KG1 (cell line): ENCODE data around the gene ABCA10.

Experiments used
- DNase-seq: peaks from one replicate; lab custom pipeline; 2025; lab: John Stamatoyannopoulos, UW

Gene ABCA10

GRCh38 chr17:69164206-69164605 lies 64.4 kb downstream of the ABCA10 start:
- no peak for DNase-seq

- no peak for DNase-seq
Observed at GRCh38 chr17:69159418-69159817, 69.2 kb downstream of the ABCA10 start.

DNA sequence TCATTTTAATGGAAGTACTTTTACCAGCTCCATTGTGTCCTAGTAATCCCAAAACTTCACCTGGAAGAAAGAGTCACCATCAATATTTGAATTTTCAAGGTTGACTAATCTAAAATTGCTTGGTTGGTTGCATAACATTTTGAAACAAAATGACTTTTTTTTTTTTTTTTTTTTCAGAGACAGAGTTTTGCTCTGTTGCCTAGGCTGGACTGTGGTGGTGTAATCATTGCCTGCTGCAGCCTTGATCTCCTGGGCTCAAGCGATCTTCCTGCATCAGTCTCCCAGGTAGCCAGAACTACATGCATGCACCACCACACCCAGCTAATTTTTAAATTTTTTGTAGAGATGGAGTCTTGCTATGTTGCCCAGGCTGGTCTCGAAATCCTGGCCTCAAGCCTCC lies 74.4 kb downstream of the ABCA10 start:
- no peak for DNase-seq

DNA sequence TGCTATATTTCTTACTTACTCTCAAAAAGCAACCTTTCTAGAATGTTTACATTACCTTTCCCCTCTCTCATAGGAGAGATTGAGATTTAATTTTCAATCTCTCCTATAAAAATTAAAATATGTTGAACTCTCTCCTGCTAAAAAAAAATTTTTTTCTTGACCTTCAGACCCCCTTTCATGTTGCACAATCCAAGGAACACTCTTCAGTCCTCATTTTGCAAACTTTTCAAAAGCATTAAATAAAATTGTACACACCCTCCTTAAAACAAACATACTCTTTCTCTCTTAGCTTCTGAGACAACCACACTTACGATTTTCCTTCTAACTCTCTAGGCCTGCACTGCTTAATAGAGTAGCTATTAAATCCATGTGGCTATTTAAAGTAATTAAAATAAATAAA lies 78.3 kb downstream of the ABCA10 start:
- no peak for DNase-seq

GRCh38 chr17:69147460-69147859 lies 81.2 kb downstream of the ABCA10 start:
- no peak for DNase-seq

DNA sequence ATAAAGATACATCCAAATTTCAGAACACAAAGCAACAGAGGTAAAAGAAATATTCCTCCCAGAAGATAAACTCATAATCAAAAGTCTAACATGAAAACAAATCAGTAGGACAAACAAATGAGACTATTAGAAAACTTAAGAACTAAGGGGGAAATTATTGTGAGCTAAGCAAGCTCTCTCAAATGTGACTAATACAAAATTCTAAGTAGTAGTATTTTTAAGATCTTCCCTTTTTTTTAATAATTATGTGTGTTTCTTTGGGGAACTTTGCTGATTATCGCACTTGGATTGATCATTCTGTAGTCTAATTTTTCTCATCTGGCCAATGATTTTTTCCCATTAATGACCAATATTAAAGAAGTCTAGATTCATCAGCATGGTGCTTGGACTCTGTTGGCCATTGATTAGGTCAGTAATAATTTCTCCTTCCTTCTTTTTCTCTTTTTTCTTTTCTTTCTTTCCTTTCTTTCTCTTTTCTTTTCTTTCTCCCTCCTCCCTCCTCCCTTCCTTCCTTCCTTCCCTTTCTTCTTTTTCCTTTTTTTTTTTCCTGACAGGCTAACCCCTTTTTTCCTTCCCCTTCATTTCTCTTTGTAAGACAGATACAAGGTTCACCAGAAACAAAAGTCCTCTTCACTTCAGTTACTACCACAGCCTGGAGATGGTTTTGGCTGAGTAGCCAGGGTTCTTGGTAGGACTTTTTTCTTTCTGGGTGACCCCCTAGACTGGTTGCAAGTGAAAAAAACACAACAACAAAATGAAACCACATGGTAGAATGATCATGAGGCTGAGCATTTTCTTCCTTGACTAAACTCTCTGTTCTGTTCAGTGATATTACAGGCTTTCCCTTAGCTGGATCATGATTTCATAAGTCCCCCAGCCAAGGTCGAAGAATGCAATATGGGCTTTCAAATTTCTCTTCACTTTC lies 84.0 kb downstream of the ABCA10 start:
- no peak for DNase-seq

DNA sequence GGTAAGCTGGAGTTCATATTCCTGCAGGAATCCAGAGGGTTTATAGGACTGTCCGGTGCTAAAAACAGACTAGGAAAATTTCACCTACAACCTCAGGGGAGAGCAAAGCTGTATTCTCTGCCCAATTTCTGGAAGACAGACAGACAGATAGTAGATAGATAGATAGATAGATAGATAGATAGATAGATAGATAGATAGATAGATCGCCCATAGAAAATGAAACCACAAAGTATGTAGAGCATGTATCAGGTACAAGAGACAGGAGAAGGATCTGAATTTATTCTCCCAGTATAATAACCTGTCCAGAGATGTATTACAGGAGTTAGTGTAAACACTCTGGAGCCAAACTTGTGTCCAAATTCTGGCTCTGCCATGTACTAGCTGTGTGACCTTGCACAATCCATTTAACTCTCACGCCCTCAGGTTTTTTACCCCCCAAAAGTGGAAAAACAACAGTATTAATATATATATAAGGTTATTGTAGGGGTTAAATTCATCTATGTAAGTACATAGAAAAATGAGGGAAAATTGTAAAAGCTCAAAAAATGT lies 84.9 kb downstream of the ABCA10 start:
- DNase-seq = no peak

- DNase-seq = no peak
Observed at GRCh38 chr17:69143151-69143550, 85.5 kb downstream of the ABCA10 start.

DNA sequence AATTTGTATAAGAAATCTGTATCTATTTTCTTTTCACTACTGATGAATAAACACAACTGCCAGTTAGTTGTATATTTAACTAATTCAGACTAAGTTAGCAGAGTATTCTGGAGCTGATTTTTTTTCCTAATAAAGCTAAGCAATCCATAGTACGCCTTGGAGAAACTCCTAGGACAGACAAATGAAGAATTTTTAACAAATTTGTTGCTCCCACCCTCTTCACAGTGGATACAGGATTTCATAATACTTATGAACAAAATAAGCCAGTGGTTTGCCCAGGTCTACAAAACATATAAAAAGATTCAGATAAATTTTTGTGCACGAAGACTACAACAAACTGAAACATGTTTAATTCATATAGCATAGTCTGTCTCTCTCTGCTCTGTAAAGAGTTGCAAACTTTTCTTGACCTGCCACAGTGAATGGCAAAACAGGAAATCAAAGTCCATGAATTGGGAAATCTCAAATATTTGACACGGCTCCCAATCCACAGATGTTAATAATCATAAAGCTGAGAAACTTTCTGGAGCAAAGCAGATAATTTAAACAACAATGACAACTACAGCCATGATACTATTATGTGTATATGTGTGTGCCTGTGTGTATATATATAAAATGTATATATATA lies 86.3 kb downstream of the ABCA10 start:
- DNase-seq = no peak

GRCh38 chr17:69141431-69142174 lies 87.0 kb downstream of the ABCA10 start, which contains the start of gene ABCA6:
Gene ABCA6, minus strand, starts transcription at chr17:69141895. Its CDS starts 1,192 bp downstream, at chr17:69140703.
- DNase-seq = no peak

- DNase-seq = no peak
Observed at GRCh38 chr17:69134112-69134511, 94.5 kb downstream of the ABCA10 start.

GRCh38 chr17:69130627-69131296 lies 97.9 kb downstream of the ABCA10 start:
- no peak for DNase-seq

GRCh38 chr17:69123626-69124025 lies 105.0 kb downstream of the ABCA10 start:
- DNase-seq = no peak

GRCh38 chr17:69122065-69122464 lies 106.6 kb downstream of the ABCA10 start:
- no peak for DNase-seq

GRCh38 chr17:69117855-69118784 lies 110.5 kb downstream of the ABCA10 start:
- no peak for DNase-seq

DNA sequence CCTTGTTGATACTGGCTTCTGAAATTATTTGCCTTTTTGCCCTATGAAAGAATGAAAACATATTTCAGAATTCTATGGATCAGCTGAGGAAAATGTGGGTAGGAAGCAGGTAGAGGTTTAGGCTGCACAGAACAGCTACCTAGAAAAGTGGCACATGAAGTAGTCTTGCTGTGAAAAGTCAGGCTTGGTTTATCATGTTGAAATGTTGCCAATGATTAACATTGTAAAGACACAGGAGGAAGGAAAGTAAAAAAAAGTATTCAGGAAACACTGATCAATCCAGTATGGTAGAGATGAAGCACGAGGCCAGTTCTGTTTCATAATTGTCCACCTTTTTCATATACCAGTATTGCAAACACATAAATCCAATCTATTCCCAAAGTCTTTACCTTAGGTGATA lies 116.8 kb downstream of the ABCA10 start:
- DNase-seq = no peak

DNA sequence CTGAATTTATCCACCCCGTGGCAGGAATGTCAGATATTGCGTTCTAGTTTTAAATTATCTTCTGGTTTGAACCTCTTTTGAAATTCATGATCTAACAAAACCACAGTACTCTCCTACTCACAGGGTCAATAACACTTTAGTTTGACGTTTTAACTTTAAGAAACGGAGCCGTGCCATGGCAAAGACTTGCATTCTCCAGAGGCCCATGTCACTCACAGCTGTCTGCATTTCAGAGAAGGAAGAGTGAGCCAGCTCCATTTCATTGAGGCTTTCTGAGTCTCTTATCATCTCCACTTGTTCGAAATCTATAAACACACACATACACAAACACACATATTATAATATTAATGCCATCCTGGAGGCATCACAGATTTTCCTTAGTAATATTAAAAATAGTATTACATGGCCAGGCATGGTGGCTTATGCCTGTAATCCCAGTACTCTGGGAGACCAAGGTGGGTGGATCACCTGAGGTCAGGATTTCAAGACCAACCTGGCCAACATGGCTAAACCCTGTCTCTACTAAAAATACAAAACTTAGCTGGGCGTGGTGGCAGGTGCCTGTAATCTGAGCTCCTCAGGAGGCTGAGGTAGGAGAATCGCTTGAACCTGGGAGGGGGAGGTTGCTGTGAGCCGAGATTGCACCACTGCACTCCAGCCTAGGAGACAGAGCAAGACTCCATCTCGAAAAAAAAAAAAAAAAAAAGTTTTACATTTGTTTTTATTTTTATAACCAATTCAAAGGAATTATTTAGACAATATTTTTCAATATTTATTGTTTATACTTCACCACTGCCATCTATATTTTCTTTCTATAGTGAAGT lies 122.5 kb downstream of the ABCA10 start:
- no peak for DNase-seq

DNA sequence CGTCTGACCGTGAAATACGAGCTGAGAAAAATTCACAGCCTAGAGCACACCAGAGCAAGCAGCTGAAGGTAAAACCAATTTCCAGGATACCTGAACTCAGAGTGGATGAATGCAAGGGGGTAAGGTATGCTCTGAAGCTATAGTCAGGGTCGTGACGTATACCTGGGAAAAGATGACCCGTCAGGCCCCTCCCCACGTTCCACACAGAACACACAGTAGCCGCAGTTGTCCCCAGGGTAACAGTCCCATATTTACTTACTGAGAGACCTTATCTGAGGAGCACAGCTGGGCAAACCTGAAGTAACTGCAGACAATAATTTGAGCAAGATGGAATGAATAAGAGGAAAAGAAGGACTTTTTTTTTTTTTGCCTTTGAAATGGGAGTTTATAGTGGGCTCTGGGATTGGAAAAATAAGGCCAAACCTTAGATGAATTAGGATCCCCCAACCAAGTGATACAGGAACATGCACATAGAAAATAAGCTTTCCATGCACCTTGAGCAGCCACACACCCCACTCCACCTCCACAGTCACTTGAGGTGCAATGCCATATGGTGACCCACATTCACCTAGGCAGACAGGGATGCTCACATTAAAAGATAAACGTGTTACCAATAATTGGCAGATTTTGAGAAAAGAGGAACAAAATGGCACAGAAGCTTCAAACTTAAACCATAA lies 124.9 kb downstream of the ABCA10 start:
- no peak for DNase-seq

- no peak for DNase-seq
Observed at GRCh38 chr17:69098625-69099024, 130.0 kb downstream of the ABCA10 start.
